ENCODE results near the gene CDK6. TPM values are rescaled to one million over a fixed set of nuclear protein-coding genes. Genes with fewer than 3 reads are reported as not detected.
"Not testable (repeated sequence)": the region's sequence is repeated elsewhere in the genome, so short reads cannot be mapped to it uniquely, and the experiment has no call there.

The CDK6 gene
- total and polyA plus RNA-seq, 2 donors, result 5.0 to 120 TPM

- H3K27ac ChIP-seq (ENCODE audit: low read depth), result no peak overlapping the region
- H3K4me3 ChIP-seq (ENCODE audit: low read depth, low read length), result no peak overlapping the region
- DNase-seq (ENCODE audit: extremely low spot score), result no peak
- H3K4me1 ChIP-seq (ENCODE audit: insufficient read depth), result no peaks in the 10 kb centered on the region
- 62% methylated on average over 3 of the region's 3 CpGs for WGBS
- no peaks in the 10 kb centered on the region for H3K36me3 ChIP-seq (ENCODE audit: insufficient read depth)
These were observed 213.7 kb downstream of the CDK6 start for GRCh38 chr7:92622685-92623084.

GRCh38 chr7:92622030-92622429 is 214.3 kb downstream of the CDK6 start:
- Histone ChIP-seq H3K36me3 (ENCODE audit: insufficient read depth) (no peaks in the 10 kb centered on the region), H3K4me1 (ENCODE audit: insufficient read depth) (no peaks in the 10 kb centered on the region), H3K4me3 (ENCODE audit: low read depth, low read length) (no peak overlapping the region), H3K27ac (ENCODE audit: low read depth) (no peak overlapping the region)
- 66% methylated on average over 2 of the region's 2 CpGs for WGBS
- DNase-seq (ENCODE audit: extremely low spot score), result no peak

GRCh38 chr7:92621561-92622023 is 214.8 kb downstream of the CDK6 start:
- no peak overlapping the region for H3K27ac ChIP-seq (ENCODE audit: low read depth)
- WGBS, result 79% methylated on average over 2 of the region's 2 CpGs
- H3K4me1 ChIP-seq (ENCODE audit: insufficient read depth), result no peaks in the 10 kb centered on the region
- H3K4me3 ChIP-seq (ENCODE audit: low read depth, low read length), result no peak overlapping the region
- no peaks in the 10 kb centered on the region for H3K36me3 ChIP-seq (ENCODE audit: insufficient read depth)
- DNase-seq (ENCODE audit: extremely low spot score), result no peak

- H3K27ac ChIP-seq (ENCODE audit: low read depth), result peak overlapping the region; percentile 32
- H3K4me3 ChIP-seq (ENCODE audit: low read depth, low read length), result no peak overlapping the region
- H3K36me3 ChIP-seq (ENCODE audit: insufficient read depth), result no peaks in the 10 kb centered on the region
- WGBS, result 9% methylated on average over 3 of the region's 3 CpGs
- DNase-seq (ENCODE audit: extremely low spot score), result peak; percentile 61
- no peaks in the 10 kb centered on the region for H3K4me1 ChIP-seq (ENCODE audit: insufficient read depth)
These were observed 215.3 kb downstream of the CDK6 start for GRCh38 chr7:92621026-92621540.

- no peak overlapping the region for H3K4me3 ChIP-seq (ENCODE audit: low read depth, low read length)
- DNase-seq (ENCODE audit: extremely low spot score), result no peak
- H3K27ac ChIP-seq (ENCODE audit: low read depth), result no peak overlapping the region
- WGBS, result 85% methylated on average over 1 of the region's 1 CpG
- no peaks in the 10 kb centered on the region for H3K36me3 ChIP-seq (ENCODE audit: insufficient read depth)
- no peaks in the 10 kb centered on the region for H3K4me1 ChIP-seq (ENCODE audit: insufficient read depth)
These were observed 220.5 kb downstream of the CDK6 start for GRCh38 chr7:92615861-92616260.

GRCh38 chr7:92614660-92615174 is 221.7 kb downstream of the CDK6 start:
- H3K36me3 ChIP-seq (ENCODE audit: insufficient read depth), result no peaks in the 10 kb centered on the region
- H3K27ac ChIP-seq (ENCODE audit: low read depth), result no peak overlapping the region
- no peaks in the 10 kb centered on the region for H3K4me1 ChIP-seq (ENCODE audit: insufficient read depth)
- WGBS, result 36% methylated on average over 5 of the region's 5 CpGs
- no peak overlapping the region for H3K4me3 ChIP-seq (ENCODE audit: low read depth, low read length)
- no peak for DNase-seq (ENCODE audit: extremely low spot score)

- no peak for DNase-seq (ENCODE audit: extremely low spot score)
- 89% methylated on average over 3 of the region's 3 CpGs for WGBS
These were observed 222.7 kb downstream of the CDK6 start for GRCh38 chr7:92613720-92614119.

GRCh38 chr7:92613214-92613613 is 223.2 kb downstream of the CDK6 start:
- Histone ChIP-seq H3K4me3 (ENCODE audit: low read depth, low read length) (no peak overlapping the region), H3K36me3 (ENCODE audit: insufficient read depth) (no peaks in the 10 kb centered on the region), H3K4me1 (ENCODE audit: insufficient read depth) (peaks cover 1% of the 10 kb centered on the region), H3K27ac (ENCODE audit: low read depth) (no peak overlapping the region)
- DNase-seq (ENCODE audit: extremely low spot score), result no peak

More at GRCh38 chr7:92613720-92614119, 222.7 kb downstream of the CDK6 start:
- Histone ChIP-seq H3K4me3 (ENCODE audit: low read depth, low read length) (no peak overlapping the region), H3K27ac (ENCODE audit: low read depth) (no peak overlapping the region), H3K4me1 (ENCODE audit: insufficient read depth) (no peaks in the 10 kb centered on the region), H3K36me3 (ENCODE audit: insufficient read depth) (no peaks in the 10 kb centered on the region)

- Histone ChIP-seq H3K36me3 (ENCODE audit: insufficient read depth) (no peaks in the 10 kb centered on the region), H3K4me3 (ENCODE audit: low read depth, low read length) (no peak overlapping the region), H3K4me1 (ENCODE audit: insufficient read depth) (peaks cover 1% of the 10 kb centered on the region), H3K27ac (ENCODE audit: low read depth) (no peak overlapping the region)
- 55% methylated on average over 2 of the region's 2 CpGs for WGBS
- no peak for DNase-seq (ENCODE audit: extremely low spot score)
These were observed 223.9 kb downstream of the CDK6 start for GRCh38 chr7:92612501-92612900.

GRCh38 chr7:92611735-92612134 is 224.6 kb downstream of the CDK6 start:
- Histone ChIP-seq H3K36me3 (ENCODE audit: insufficient read depth) (no peaks in the 10 kb centered on the region), H3K27ac (ENCODE audit: low read depth) (no peak overlapping the region), H3K4me1 (ENCODE audit: insufficient read depth) (peaks cover 1% of the 10 kb centered on the region), H3K4me3 (ENCODE audit: low read depth, low read length) (no peak overlapping the region)
- DNase-seq (ENCODE audit: extremely low spot score), result no peak

GRCh38 chr7:92609921-92610518 is 226.4 kb downstream of the CDK6 start:
- no peak overlapping the region for H3K27ac ChIP-seq (ENCODE audit: low read depth)
- DNase-seq (ENCODE audit: extremely low spot score), result no peak
- H3K4me1 ChIP-seq (ENCODE audit: insufficient read depth), result peaks cover 1% of the 10 kb centered on the region
- WGBS, result 45% methylated on average over 5 of the region's 5 CpGs
- no peaks in the 10 kb centered on the region for H3K36me3 ChIP-seq (ENCODE audit: insufficient read depth)
- H3K4me3 ChIP-seq (ENCODE audit: low read depth, low read length), result no peak overlapping the region

GRCh38 chr7:92608380-92609322 is 227.7 kb downstream of the CDK6 start:
- peaks cover 1% of the 10 kb centered on the region for H3K4me1 ChIP-seq (ENCODE audit: insufficient read depth)
- 52% methylated on average over 27 of the region's 27 CpGs for WGBS
- no peak for DNase-seq (ENCODE audit: extremely low spot score)
- no peaks in the 10 kb centered on the region for H3K36me3 ChIP-seq (ENCODE audit: insufficient read depth)
- H3K27ac ChIP-seq (ENCODE audit: low read depth), result no peak overlapping the region
- peak overlapping the region; percentile 29 for H3K4me3 ChIP-seq (ENCODE audit: low read depth, low read length)

- peaks cover 1% of the 10 kb centered on the region for H3K4me1 ChIP-seq (ENCODE audit: insufficient read depth)
- no peak overlapping the region for H3K27ac ChIP-seq (ENCODE audit: low read depth)
- 87% methylated on average over 4 of the region's 4 CpGs for WGBS
- DNase-seq (ENCODE audit: extremely low spot score), result no peak
- H3K4me3 ChIP-seq (ENCODE audit: low read depth, low read length), result no peak overlapping the region
- H3K36me3 ChIP-seq (ENCODE audit: insufficient read depth), result no peaks in the 10 kb centered on the region
These were observed 229.4 kb downstream of the CDK6 start for GRCh38 chr7:92606985-92607384.

GRCh38 chr7:92604517-92604916 is 231.9 kb downstream of the CDK6 start:
- WGBS, result 81% methylated on average over 7 of the region's 7 CpGs
- DNase-seq (ENCODE audit: extremely low spot score); H3K36me3 ChIP-seq (ENCODE audit: insufficient read depth); H3K27ac ChIP-seq (ENCODE audit: low read depth); H3K4me3 ChIP-seq (ENCODE audit: low read depth, low read length); H3K4me1 ChIP-seq (ENCODE audit: insufficient read depth): not testable (repeated sequence)
